GM23338 (cell line): ENCODE results near the gene ARHGEF10L. TPM values are rescaled to one million over a fixed set of nuclear protein-coding genes. Genes with fewer than 3 reads are reported as not detected.

ENCODE experiments used
- ATAC-seq: fragments of 200-7000 bp; cut with Tn5 transposase; 3 replicates; pipeline ENCODE4 v1.9.1; 2020
- DNase-seq: peaks from one replicate; pipeline ENCODE4 v3.0.0-alpha.2; 2015; ENCODE audit warnings: low spot score
- H2AFZ ChIP-seq: fragments of 200-600 bp; sonication (generic); 2 replicates; pipeline ENCODE4 v1.8.0; 2016; ENCODE audit warnings: antibody characterized with exemption, mild to moderate bottlenecking, moderate library complexity
- H3F3A ChIP-seq: fragments of 200-600 bp; sonication (generic); replicated peaks from 2 replicates; pipeline ENCODE4 v1.8.0; 2017; ENCODE audit warnings: antibody characterized with exemption, mixed run types, low read depth
- H3K27ac ChIP-seq: fragments of 200-600 bp; sonication (generic); 2 replicates; pipeline ENCODE4 v1.6.1; 2016; ENCODE audit warnings: low read depth
- H3K27me3 ChIP-seq: fragments of 200-600 bp; sonication (generic); 2 replicates; pipeline ENCODE4 v1.8.0; 2016; ENCODE audit warnings: mild to moderate bottlenecking, mixed run types, moderate library complexity; ENCODE audit not compliant: insufficient read depth
- H3K36me3 ChIP-seq: fragments of 200-600 bp; sonication (generic); 2 replicates; pipeline ENCODE4 v1.8.0; 2016; ENCODE audit warnings: mild to moderate bottlenecking; ENCODE audit not compliant: insufficient read depth
- H3K4me1 ChIP-seq: fragments of 200-600 bp; sonication (generic); 2 replicates; pipeline ENCODE4 v1.8.0; 2016; ENCODE audit warnings: mild to moderate bottlenecking, moderate library complexity; ENCODE audit not compliant: insufficient read depth
- H3K4me2 ChIP-seq: fragments of 200-600 bp; sonication (generic); 2 replicates; pipeline ENCODE4 v1.7.1; 2017; ENCODE audit warnings: mixed run types
- H3K4me3 ChIP-seq: fragments of 200-600 bp; sonication (generic); 2 replicates; pipeline ENCODE4 v1.6.1; 2016; ENCODE audit warnings: mixed run types
- H3K79me2 ChIP-seq: fragments of 200-600 bp; sonication (generic); replicated peaks from 2 replicates; pipeline ENCODE4 v1.8.0; 2017; ENCODE audit warnings: mild to moderate bottlenecking; ENCODE audit not compliant: insufficient read depth
- H3K9me2 ChIP-seq: fragments of 200-600 bp; sonication (generic); 2 replicates; pipeline ENCODE4 v1.8.0; 2017; ENCODE audit not compliant: insufficient read depth
- H4K20me1 ChIP-seq: fragments of 200-600 bp; sonication (generic); replicated peaks from 2 replicates; pipeline ENCODE4 v1.8.0; 2017; ENCODE audit warnings: mild to moderate bottlenecking; ENCODE audit not compliant: insufficient read depth
- H3K27ac Mint-ChIP-seq: 2 replicates; pipeline ENCODE4 v1.8.0; 2020; ENCODE audit warnings: inconsistent platforms, mild to moderate bottlenecking, moderate library complexity, mixed read lengths
- H3K27me3 Mint-ChIP-seq: 3 replicates; pipeline ENCODE4 v1.8.0; 2022; ENCODE audit warnings: low read depth, mild to moderate bottlenecking, moderate library complexity, mixed read lengths, inconsistent platforms; ENCODE audit not compliant: insufficient read depth, poor library complexity
- H3K36me3 Mint-ChIP-seq: 3 replicates; pipeline ENCODE4 v1.8.0; 2021; ENCODE audit warnings: low read depth, mild to moderate bottlenecking, inconsistent platforms, moderate library complexity, mixed read lengths
- H3K4me1 Mint-ChIP-seq: 3 replicates; pipeline ENCODE4 v1.8.0; 2020; ENCODE audit warnings: mild to moderate bottlenecking, inconsistent platforms, mixed read lengths
- H3K4me3 Mint-ChIP-seq: 3 replicates; pipeline ENCODE4 v1.8.0; 2021; ENCODE audit warnings: moderate library complexity, mild to moderate bottlenecking, inconsistent platforms, mixed read lengths
- H3K9me3 Mint-ChIP-seq: 3 replicates; pipeline ENCODE4 v1.8.0; 2020; ENCODE audit warnings: moderate library complexity, mild to moderate bottlenecking, inconsistent platforms, mixed read lengths
- CREB1 ChIP-seq: fragments of 250-450 bp; sonication (Bioruptor Pico); IDR thresholded peaks from 2 replicates; pipeline ENCODE4 v1.5.0; 2020; ENCODE audit warnings: low read depth, mild to moderate bottlenecking, moderate library complexity
- ETS1 ChIP-seq: IDR thresholded peaks from 2 replicates; pipeline ENCODE4 v1.6.1; 2016; ENCODE audit warnings: antibody characterized with exemption
- EZH2 ChIP-seq: fragments of 200-600 bp; sonication (generic); IDR thresholded peaks from one replicate; pipeline ENCODE4 v1.8.0; 2017; ENCODE audit warnings: antibody characterized with exemption, mild to moderate bottlenecking, low read depth; ENCODE audit not compliant: unreplicated experiment
- EZH2phosphoT487 ChIP-seq: fragments of 200-600 bp; sonication (generic); IDR thresholded peaks from one replicate; pipeline ENCODE4 v1.8.1; 2018; ENCODE audit warnings: antibody characterized with exemption; ENCODE audit not compliant: unreplicated experiment
- JUNB ChIP-seq: IDR thresholded peaks from one replicate; pipeline ENCODE4 v1.6.1; 2016; ENCODE audit warnings: antibody characterized with exemption; ENCODE audit not compliant: unreplicated experiment
- NANOG ChIP-seq: IDR thresholded peaks from 2 replicates; pipeline ENCODE4 v1.6.1; 2016; ENCODE audit warnings: antibody characterized with exemption, borderline replicate concordance
- POLR2AphosphoS5 ChIP-seq: IDR thresholded peaks from 2 replicates; pipeline ENCODE4 v1.6.1; 2016; ENCODE audit warnings: antibody characterized with exemption, low read depth
- STAT1 ChIP-seq: IDR thresholded peaks from one replicate; pipeline ENCODE4 v1.6.1; 2016; ENCODE audit warnings: antibody characterized with exemption; ENCODE audit not compliant: unreplicated experiment
- ZNF114 ChIP-seq: fragments of 250-450 bp; sonication (Bioruptor Pico); IDR thresholded peaks from 2 replicates; pipeline ENCODE4 v1.5.0; 2020; ENCODE audit warnings: mild to moderate bottlenecking, moderate library complexity
- ZNF331 ChIP-seq: fragments of 250-450 bp; sonication (Bioruptor Pico); IDR thresholded peaks from 2 replicates; pipeline ENCODE4 v1.5.0; 2020; ENCODE audit warnings: low read depth, mild to moderate bottlenecking, moderate library complexity
- ZNF462 ChIP-seq: fragments of 250-450 bp; sonication (Bioruptor Pico); IDR thresholded peaks from 2 replicates; pipeline ENCODE4 v1.5.0; 2020; ENCODE audit warnings: mild to moderate bottlenecking, moderate library complexity
- polyA plus RNA-seq: library from polyadenylated mRNA; unstranded; fragments of >200 nt; fragmentation: Nextera tagmentation; extraction: Ambion mirVana; gene quantifications from 2 replicates; pipeline ENCODE4 v1.2.1, GENCODE V29; 2016
- total RNA-seq: library from RNA; depleted of rRNA; stranded (reverse); fragments of >200 nt; shearing (Covaris generic); gene quantifications from 2 replicates; pipeline ENCODE4 v1.2.3, GENCODE V29; 2014
- TF ChIP-seq, protein P1 (sequence below), 2 experiments: fragments of 200-600 bp in 1 of 2; sonication (generic) in 1 of 2; conservative IDR thresholded peaks; 2 replicates each; pipeline versions ENCODE4 v1.5.1 to v1.6.1; 2016 to 2017; ENCODE audit warnings: antibody characterized with exemption in 2 of 2, low read depth in 2 of 2, mild to moderate bottlenecking in 2 of 2, moderate library complexity in 1 of 2
- TF ChIP-seq, protein P2 (sequence below): IDR thresholded peaks from one replicate; pipeline ENCODE4 v1.6.1; 2018; ENCODE audit warnings: antibody characterized with exemption; ENCODE audit not compliant: unreplicated experiment

Gene ARHGEF10L
- total and polyA plus RNA-seq, 2 experiments from 2014 or later: 12.1 to 46.8 TPM

GRCh38 chr1:17563494-17564281 is 24.2 kb downstream of the ARHGEF10L start:
- DNase-seq (no peak), ATAC-seq (no peak)
- H2AFZ ChIP-seq: no peak overlapping the region
- peaks cover 6% of the 10 kb centered on the region; the same call in 1 of the 2 replicates for H4K20me1 ChIP-seq
- Mint-ChIP-seq H3K36me3 (no peaks in the 10 kb centered on the region), H3K27me3 (peaks cover 27% of the 10 kb centered on the region), H3K27ac (no peak overlapping the region), H3K4me1 (peaks cover 87% of the 10 kb centered on the region), H3K4me3 (no peak overlapping the region), H3K9me3 (no peaks in the 10 kb centered on the region)
- H3K9me2 ChIP-seq: no peaks in the 10 kb centered on the region
- H3K27me3 ChIP-seq: no peaks in the 10 kb centered on the region
- H3K79me2 ChIP-seq: peaks cover 100% of the 10 kb centered on the region
- peaks cover 60% of the 10 kb centered on the region for H3K4me1 ChIP-seq
- TF ChIP-seq STAT1: no peak
- TF ChIP-seq EZH2: no peak
- TF ChIP-seq JUNB: no peak
- no peak for TF ChIP-seq NANOG
- TF ChIP-seq, protein P1, sequence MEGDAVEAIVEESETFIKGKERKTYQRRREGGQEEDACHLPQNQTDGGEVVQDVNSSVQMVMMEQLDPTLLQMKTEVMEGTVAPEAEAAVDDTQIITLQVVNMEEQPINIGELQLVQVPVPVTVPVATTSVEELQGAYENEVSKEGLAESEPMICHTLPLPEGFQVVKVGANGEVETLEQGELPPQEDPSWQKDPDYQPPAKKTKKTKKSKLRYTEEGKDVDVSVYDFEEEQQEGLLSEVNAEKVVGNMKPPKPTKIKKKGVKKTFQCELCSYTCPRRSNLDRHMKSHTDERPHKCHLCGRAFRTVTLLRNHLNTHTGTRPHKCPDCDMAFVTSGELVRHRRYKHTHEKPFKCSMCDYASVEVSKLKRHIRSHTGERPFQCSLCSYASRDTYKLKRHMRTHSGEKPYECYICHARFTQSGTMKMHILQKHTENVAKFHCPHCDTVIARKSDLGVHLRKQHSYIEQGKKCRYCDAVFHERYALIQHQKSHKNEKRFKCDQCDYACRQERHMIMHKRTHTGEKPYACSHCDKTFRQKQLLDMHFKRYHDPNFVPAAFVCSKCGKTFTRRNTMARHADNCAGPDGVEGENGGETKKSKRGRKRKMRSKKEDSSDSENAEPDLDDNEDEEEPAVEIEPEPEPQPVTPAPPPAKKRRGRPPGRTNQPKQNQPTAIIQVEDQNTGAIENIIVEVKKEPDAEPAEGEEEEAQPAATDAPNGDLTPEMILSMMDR (conservative IDR thresholded peaks at IDR 0.05; ENCODE audit: low read depth in 2 of 2): no peak
- no peak for TF ChIP-seq ETS1
- TF ChIP-seq, protein P2, sequence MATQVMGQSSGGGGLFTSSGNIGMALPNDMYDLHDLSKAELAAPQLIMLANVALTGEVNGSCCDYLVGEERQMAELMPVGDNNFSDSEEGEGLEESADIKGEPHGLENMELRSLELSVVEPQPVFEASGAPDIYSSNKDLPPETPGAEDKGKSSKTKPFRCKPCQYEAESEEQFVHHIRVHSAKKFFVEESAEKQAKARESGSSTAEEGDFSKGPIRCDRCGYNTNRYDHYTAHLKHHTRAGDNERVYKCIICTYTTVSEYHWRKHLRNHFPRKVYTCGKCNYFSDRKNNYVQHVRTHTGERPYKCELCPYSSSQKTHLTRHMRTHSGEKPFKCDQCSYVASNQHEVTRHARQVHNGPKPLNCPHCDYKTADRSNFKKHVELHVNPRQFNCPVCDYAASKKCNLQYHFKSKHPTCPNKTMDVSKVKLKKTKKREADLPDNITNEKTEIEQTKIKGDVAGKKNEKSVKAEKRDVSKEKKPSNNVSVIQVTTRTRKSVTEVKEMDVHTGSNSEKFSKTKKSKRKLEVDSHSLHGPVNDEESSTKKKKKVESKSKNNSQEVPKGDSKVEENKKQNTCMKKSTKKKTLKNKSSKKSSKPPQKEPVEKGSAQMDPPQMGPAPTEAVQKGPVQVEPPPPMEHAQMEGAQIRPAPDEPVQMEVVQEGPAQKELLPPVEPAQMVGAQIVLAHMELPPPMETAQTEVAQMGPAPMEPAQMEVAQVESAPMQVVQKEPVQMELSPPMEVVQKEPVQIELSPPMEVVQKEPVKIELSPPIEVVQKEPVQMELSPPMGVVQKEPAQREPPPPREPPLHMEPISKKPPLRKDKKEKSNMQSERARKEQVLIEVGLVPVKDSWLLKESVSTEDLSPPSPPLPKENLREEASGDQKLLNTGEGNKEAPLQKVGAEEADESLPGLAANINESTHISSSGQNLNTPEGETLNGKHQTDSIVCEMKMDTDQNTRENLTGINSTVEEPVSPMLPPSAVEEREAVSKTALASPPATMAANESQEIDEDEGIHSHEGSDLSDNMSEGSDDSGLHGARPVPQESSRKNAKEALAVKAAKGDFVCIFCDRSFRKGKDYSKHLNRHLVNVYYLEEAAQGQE: no peak
- TF ChIP-seq ZNF114 (CRISPR knock-in tag): no peak
- no peak for TF ChIP-seq POLR2AphosphoS5
- TF ChIP-seq ZNF462 (CRISPR knock-in tag): no peak
- TF ChIP-seq CREB1 (CRISPR knock-in tag): no peak
- no peak for TF ChIP-seq ZNF331
- no peak for TF ChIP-seq EZH2phosphoT487
- H3K27ac ChIP-seq: no peak overlapping the region
- no peak overlapping the region for H3K4me3 ChIP-seq
- H3K4me2 ChIP-seq: no peak overlapping the region
- peaks cover 12% of the 10 kb centered on the region for H3F3A ChIP-seq
- H3K36me3 ChIP-seq: no peaks in the 10 kb centered on the region
